CD14-positive monocyte (primary cell): ENCODE results near the gene MITF. TPM values are rescaled to one million over a fixed set of nuclear protein-coding genes. Genes with fewer than 3 reads are reported as not detected.

Source experiments
- DNase-seq, 3 donors: peaks; one replicate each; pipeline ENCODE4 v3.0.0-alpha.2; 2011 to 2022
- H2AFZ ChIP-seq: 2 replicates; pipeline ENCODE4 v1.6.0; 2012; ENCODE audit warnings: mild to moderate bottlenecking, low read depth, low read length, inconsistent platforms; ENCODE audit not compliant: insufficient read depth, poor library complexity, severe bottlenecking
- H3K27ac ChIP-seq, 2 donors: 1 replicate in 1 of 2; 2 replicates in 1 of 2; pipeline ENCODE4 v1.5.1; 2012 to 2013; ENCODE audit warnings: low read length in 2 of 2, control low read depth in 1 of 2, inconsistent platforms in 1 of 2, low read depth in 1 of 2, mild to moderate bottlenecking in 1 of 2
- H3K27me3 ChIP-seq, 2 donors: one replicate each; pipeline versions ENCODE4 v1.6.0 to v1.6.1; 2011 to 2013; ENCODE audit warnings: low read length in 2 of 2; ENCODE audit not compliant: control insufficient read depth in 2 of 2, insufficient read depth in 2 of 2
- H3K36me3 ChIP-seq, 2 donors: replicated peaks in 1 of 2; 1 replicate in 1 of 2; 2 replicates in 1 of 2; pipeline versions ENCODE4 v1.5.1 to v1.6.1; 2012 to 2013; ENCODE audit warnings: low read length in 2 of 2, control low read depth in 1 of 2, inconsistent platforms in 1 of 2, mild to moderate bottlenecking in 1 of 2; ENCODE audit not compliant: insufficient read depth in 2 of 2, control insufficient read depth in 1 of 2
- H3K4me1 ChIP-seq, 2 donors: 1 replicate in 1 of 2; 2 replicates in 1 of 2; pipeline versions ENCODE4 v1.5.1 to v1.6.1; 2012 to 2013; ENCODE audit warnings: low read length in 2 of 2, control low read depth in 1 of 2, inconsistent platforms in 1 of 2, mild to moderate bottlenecking in 1 of 2, moderate library complexity in 1 of 2; ENCODE audit not compliant: insufficient read depth in 2 of 2, control insufficient read depth in 1 of 2
- H3K4me2 ChIP-seq: replicated peaks from 2 replicates; pipeline ENCODE3; 2012; ENCODE audit warnings: low read length, moderate library complexity, mild to moderate bottlenecking; ENCODE audit not compliant: poor library complexity, severe bottlenecking; ENCODE audit errors: extremely low read depth
- H3K4me3 ChIP-seq, 3 experiments: fragments of 200-600 bp in 1 of 3; sonication (generic) in 1 of 3; replicated peaks in 1 of 3; 1 replicate in 2 of 3; 2 replicates in 1 of 3; pipeline ENCODE4 v1.5.1; 2011 to 2013; ENCODE audit warnings: low read length in 3 of 3, mild to moderate bottlenecking in 3 of 3, control low read depth in 2 of 3, low read depth in 2 of 3, inconsistent platforms in 1 of 3, moderate library complexity in 1 of 3
- H3K79me2 ChIP-seq: 2 replicates; pipeline ENCODE4 v1.6.0; 2012; ENCODE audit warnings: mild to moderate bottlenecking, control low read depth, inconsistent platforms, low read length, moderate library complexity; ENCODE audit not compliant: insufficient read depth
- H3K9ac ChIP-seq: 2 replicates; pipeline ENCODE4 v1.6.0; 2017; ENCODE audit warnings: low read length, mild to moderate bottlenecking; ENCODE audit not compliant: insufficient read depth, poor library complexity, severe bottlenecking
- H3K9me3 ChIP-seq, 2 donors: replicated peaks in 1 of 2; 1 replicate in 1 of 2; 2 replicates in 1 of 2; pipeline versions ENCODE4 v1.5.1 to v1.6.1; 2012 to 2013; ENCODE audit warnings: low read length in 2 of 2, control low read depth in 1 of 2; ENCODE audit not compliant: control insufficient read depth in 1 of 2, insufficient read depth in 1 of 2
- H4K20me1 ChIP-seq: 2 replicates; pipeline ENCODE4 v1.6.0; 2012; ENCODE audit warnings: mild to moderate bottlenecking, low read length, control low read depth, moderate library complexity; ENCODE audit not compliant: insufficient read depth
- H3K27ac Mint-ChIP-seq, 7 donors: one replicate each; pipeline ENCODE4 v1.8.0; 2020; ENCODE audit warnings: mild to moderate bottlenecking in 7 of 7, mixed read lengths in 7 of 7, moderate library complexity in 6 of 7, inconsistent platforms in 2 of 7
- H3K27me3 Mint-ChIP-seq, 3 donors: one replicate each; pipeline ENCODE4 v1.8.0; 2021 to 2022; ENCODE audit warnings: low read depth in 3 of 3, mild to moderate bottlenecking in 3 of 3, mixed read lengths in 3 of 3, moderate library complexity in 3 of 3, inconsistent platforms in 1 of 3
- H3K36me3 Mint-ChIP-seq, 2 donors: one replicate each; pipeline ENCODE4 v1.8.0; 2020; ENCODE audit warnings: mixed read lengths in 2 of 2, inconsistent platforms in 1 of 2, mild to moderate bottlenecking in 1 of 2
- H3K4me1 Mint-ChIP-seq: one replicate; pipeline ENCODE4 v1.8.0; 2020; ENCODE audit warnings: mild to moderate bottlenecking, mixed read lengths
- H3K4me3 Mint-ChIP-seq, 2 donors: one replicate each; pipeline ENCODE4 v1.8.0; 2020; ENCODE audit warnings: mild to moderate bottlenecking in 2 of 2, mixed read lengths in 2 of 2, moderate library complexity in 1 of 2
- H3K9me3 Mint-ChIP-seq, 7 donors: one replicate each; pipeline ENCODE4 v1.8.0; 2020 to 2022; ENCODE audit warnings: mixed read lengths in 7 of 7, mild to moderate bottlenecking in 6 of 7, moderate library complexity in 6 of 7, inconsistent platforms in 2 of 7
- CTCF ChIP-seq: fragments of 200-600 bp; IDR thresholded peaks from one replicate; pipeline ENCODE4 v1.8.0; 2022; ENCODE audit warnings: antibody characterized with exemption, mild to moderate bottlenecking
- WGBS: methylation state at CpG from one replicate; pipeline ENCODE4 v1.1.5; 2013; ENCODE audit warnings: missing lambda C conversion rate; ENCODE audit not compliant: insufficient coverage; 5-methylcytosine and 5-hydroxymethylcytosine counted together
- intact Hi-C, 2 donors: fragments of 100-400 bp; cut with micrococcal nuclease; formaldehyde crosslinking; loops; one replicate each; pipeline versions ENCODE4 v1.15.0 to v1.15.1; 2023
- polyA plus RNA-seq, 3 donors: library from polyadenylated mRNA; depleted of rRNA in 1 of 3; unstranded in 2 of 3; stranded (reverse) in 1 of 3; fragments of 300-500 nt in 2 of 3; fragments of >200 nt in 1 of 3; fragmentation: Illumina TruSeq in 2 of 3; gene quantifications; 1 replicate in 2 of 3; 2 replicates in 1 of 3; pipeline ENCODE4 v1.2.3, GENCODE V29; 2012 to 2021

The MITF gene
- polyA plus RNA-seq, 3 donors: 7.0 to 15.1 (median 12.1) TPM

DNA sequence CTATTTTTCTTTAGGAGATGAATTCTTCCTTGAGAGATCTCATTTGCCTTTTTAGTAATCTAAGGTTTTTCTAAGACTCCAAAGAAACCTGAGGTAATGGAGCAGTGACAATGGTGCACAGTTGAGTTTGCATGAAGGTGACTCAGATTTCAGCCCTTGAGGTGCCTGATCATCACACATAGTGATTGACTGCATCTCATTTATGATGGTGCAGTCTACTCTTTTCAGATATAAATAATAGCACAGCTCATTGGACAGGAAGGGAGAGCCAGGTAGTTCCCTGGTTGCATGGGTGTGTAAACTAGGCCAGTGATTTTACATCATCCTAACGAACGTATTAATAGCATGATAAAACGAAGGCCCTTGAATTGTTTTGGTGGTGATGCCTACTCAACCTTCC, 174.2 kb downstream of the MITF start:
- peaks cover 2 to 4% (median 2%) of the 10 kb centered on the region in 3 donors for H3K27me3 Mint-ChIP-seq
- H3K36me3 Mint-ChIP-seq: peaks cover 2 to 17% of the 10 kb centered on the region in 2 donors
- TF ChIP-seq CTCF: no peak

DNA sequence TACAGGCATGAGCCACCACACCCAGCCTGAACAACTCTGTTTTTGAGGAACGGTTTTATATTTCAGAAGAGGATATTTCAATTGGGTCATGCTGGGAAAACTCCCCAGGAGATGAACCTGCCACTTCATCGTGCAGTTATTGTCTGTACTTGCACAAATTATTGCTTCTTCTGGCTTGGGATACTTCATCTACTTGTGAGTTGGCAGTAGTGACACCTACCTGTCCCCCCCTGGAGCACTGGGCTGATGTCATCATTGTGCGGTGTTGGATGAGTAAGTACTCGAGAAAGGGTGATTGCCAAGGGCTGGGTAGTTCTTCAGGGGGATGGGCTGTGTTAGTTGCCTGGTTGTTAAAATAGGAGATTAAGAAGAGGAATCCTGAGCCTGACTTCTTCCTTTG, 175.1 kb downstream of the MITF start:
- H3K4me1 Mint-ChIP-seq: no peaks in the 10 kb centered on the region
- DNase-seq: no peak
- peaks cover 4 to 19% (median 15%) of the 10 kb centered on the region in 7 donors for H3K9me3 Mint-ChIP-seq
- no peak overlapping the region for H3K27ac Mint-ChIP-seq
- intact Hi-C loops: no loop called here
- H3K9me3 ChIP-seq: peaks cover 3 to 15% of the 10 kb centered on the region in 2 donors
- no peaks in the 10 kb centered on the region for H3K4me1 ChIP-seq
- 100% methylated on average over 1 of the region's 4 CpGs for WGBS
- TF ChIP-seq CTCF: no peak
- H3K27ac ChIP-seq: no peak overlapping the region
- H3K4me2 ChIP-seq: no peak overlapping the region
- H2AFZ ChIP-seq: no peak overlapping the region
- H3K4me3 ChIP-seq: no peak overlapping the region
- H3K36me3 ChIP-seq: no peaks in the 10 kb centered on the region
- H4K20me1 ChIP-seq: no peaks in the 10 kb centered on the region
- H3K79me2 ChIP-seq: no peaks in the 10 kb centered on the region
- no peak overlapping the region for H3K4me3 Mint-ChIP-seq
- H3K36me3 Mint-ChIP-seq: peaks cover 2 to 17% of the 10 kb centered on the region in 2 donors
- H3K27me3 ChIP-seq: no peaks in the 10 kb centered on the region
- H3K27me3 Mint-ChIP-seq: peaks cover 2 to 4% (median 2%) of the 10 kb centered on the region in 3 donors
- H3K9ac ChIP-seq: no peak overlapping the region

More for the DNA sequence above, 174.2 kb downstream of the MITF start:
- no peak overlapping the region for H2AFZ ChIP-seq
- peaks cover 3 to 15% of the 10 kb centered on the region in 2 donors for H3K9me3 ChIP-seq
- no peak for DNase-seq
- WGBS: no CpG with 5 or more reads among the region's 3 CpGs
- Mint-ChIP-seq H3K4me3 (no peak overlapping the region), H3K27ac (peak overlapping the region in 1 of 7 donors; percentile 75), H3K4me1 (no peaks in the 10 kb centered on the region), H3K9me3 (peaks cover 4 to 25% (median 20%) of the 10 kb centered on the region in 7 donors)
- H3K4me3 ChIP-seq: no peak overlapping the region
- no peak overlapping the region for H3K9ac ChIP-seq
- no peaks in the 10 kb centered on the region for H3K36me3 ChIP-seq
- no peak overlapping the region for H3K4me2 ChIP-seq
- intact Hi-C loops: no loop called here
- H3K4me1 ChIP-seq: no peaks in the 10 kb centered on the region
- no peaks in the 10 kb centered on the region for H4K20me1 ChIP-seq
- no peak overlapping the region for H3K27ac ChIP-seq
- H3K27me3 ChIP-seq: no peaks in the 10 kb centered on the region
- no peaks in the 10 kb centered on the region for H3K79me2 ChIP-seq
